C4-2B (cell line): ENCODE measurements around the gene ACCSL.

Experiments
- ZFX ChIP-seq: fragments of 450-650 bp; IDR thresholded peaks from 2 replicates; pipeline ENCODE4 v1.6.1; 2017
- TF ChIP-seq, protein P1 (sequence below): fragments of 450-650 bp; conservative IDR thresholded peaks from 2 replicates; pipeline ENCODE4 v1.5.1; 2017; ENCODE audit warnings: mild to moderate bottlenecking

DNA sequence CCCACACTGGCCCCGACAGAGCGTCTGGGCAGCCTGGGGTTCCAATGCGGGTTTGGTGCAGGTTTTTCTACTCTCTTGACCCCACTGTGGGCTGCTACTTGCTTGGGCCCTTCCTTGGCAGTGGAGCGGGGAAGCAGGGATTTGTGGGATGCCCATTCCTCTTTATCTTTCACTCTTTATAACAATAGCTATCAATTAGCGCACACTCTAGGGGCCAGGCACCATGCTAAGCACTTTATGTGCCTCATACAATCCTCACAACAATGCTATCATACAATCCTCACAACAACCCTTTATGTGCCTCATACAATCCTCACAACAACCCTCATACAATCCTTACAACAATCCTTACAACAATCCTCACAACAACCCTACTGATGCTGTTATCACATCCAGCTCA, 31.0 kb downstream of the ACCSL start:
- TF ChIP-seq, protein P1, sequence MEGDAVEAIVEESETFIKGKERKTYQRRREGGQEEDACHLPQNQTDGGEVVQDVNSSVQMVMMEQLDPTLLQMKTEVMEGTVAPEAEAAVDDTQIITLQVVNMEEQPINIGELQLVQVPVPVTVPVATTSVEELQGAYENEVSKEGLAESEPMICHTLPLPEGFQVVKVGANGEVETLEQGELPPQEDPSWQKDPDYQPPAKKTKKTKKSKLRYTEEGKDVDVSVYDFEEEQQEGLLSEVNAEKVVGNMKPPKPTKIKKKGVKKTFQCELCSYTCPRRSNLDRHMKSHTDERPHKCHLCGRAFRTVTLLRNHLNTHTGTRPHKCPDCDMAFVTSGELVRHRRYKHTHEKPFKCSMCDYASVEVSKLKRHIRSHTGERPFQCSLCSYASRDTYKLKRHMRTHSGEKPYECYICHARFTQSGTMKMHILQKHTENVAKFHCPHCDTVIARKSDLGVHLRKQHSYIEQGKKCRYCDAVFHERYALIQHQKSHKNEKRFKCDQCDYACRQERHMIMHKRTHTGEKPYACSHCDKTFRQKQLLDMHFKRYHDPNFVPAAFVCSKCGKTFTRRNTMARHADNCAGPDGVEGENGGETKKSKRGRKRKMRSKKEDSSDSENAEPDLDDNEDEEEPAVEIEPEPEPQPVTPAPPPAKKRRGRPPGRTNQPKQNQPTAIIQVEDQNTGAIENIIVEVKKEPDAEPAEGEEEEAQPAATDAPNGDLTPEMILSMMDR, result no peak
- no peak for TF ChIP-seq ZFX
